Middle frontal gyrus (tissue), 1 donor: Measurements from ENCODE around the gene DYTN.
"Not testable (repeated sequence)": the region's sequence is repeated elsewhere in the genome, so short reads cannot be mapped to it uniquely, and the experiment has no call there.

ENCODE experiments used
- DNase-seq: peaks from one replicate; pipeline ENCODE4 v3.0.0-alpha.2; 2015; ENCODE audit warnings: low spot score; ENCODE audit errors: extremely low spot score

DYTN gene, protein sequence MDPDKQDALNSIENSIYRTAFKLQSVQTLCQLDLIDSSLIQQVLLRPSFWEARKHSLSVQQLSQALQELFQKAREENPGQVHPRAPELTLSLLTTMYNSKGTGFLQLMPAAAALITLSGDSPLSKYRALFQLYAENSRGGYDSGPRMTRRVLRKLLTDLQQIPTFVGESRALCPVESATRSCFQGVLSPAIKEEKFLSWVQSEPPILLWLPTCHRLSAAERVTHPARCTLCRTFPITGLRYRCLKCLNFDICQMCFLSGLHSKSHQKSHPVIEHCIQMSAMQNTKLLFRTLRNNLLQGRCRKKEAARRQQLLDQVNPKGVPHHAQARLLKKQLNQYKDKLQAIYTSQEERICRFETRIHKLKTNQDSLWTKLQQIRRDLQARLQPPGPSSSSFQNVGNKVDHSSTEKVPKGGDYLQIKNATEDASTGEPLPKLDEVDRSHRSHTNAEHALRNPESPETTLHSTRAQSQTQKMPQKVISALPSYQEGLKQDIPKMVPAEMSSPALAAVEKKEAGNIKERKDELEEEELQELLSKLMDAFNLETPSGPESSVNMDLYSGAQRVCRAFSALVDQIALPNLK

DNA sequence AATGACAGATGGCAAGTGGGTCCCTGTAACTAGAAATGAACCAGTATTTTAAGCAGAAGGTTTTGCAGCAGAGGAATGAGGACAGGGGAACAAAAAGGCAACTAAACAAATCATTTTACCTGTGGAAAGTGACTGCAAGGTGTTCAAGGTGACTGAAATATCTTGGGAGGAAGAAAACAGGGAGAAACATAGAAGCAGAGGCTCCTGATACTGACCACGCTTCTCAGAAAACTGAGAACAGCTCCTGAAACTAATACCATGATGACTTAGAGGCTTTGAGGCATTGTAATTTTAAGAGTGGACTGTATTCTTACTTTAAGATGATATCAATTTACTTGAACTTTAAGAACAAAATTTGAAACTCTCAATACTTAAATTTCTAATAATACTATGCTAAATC, at the start of gene DYTN:
TSS of gene DYTN (minus strand) at position 101 of the 400 bp plus-strand sequence. CDS start 117 bp downstream, outside the sequence.
- no peak for DNase-seq

DNA sequence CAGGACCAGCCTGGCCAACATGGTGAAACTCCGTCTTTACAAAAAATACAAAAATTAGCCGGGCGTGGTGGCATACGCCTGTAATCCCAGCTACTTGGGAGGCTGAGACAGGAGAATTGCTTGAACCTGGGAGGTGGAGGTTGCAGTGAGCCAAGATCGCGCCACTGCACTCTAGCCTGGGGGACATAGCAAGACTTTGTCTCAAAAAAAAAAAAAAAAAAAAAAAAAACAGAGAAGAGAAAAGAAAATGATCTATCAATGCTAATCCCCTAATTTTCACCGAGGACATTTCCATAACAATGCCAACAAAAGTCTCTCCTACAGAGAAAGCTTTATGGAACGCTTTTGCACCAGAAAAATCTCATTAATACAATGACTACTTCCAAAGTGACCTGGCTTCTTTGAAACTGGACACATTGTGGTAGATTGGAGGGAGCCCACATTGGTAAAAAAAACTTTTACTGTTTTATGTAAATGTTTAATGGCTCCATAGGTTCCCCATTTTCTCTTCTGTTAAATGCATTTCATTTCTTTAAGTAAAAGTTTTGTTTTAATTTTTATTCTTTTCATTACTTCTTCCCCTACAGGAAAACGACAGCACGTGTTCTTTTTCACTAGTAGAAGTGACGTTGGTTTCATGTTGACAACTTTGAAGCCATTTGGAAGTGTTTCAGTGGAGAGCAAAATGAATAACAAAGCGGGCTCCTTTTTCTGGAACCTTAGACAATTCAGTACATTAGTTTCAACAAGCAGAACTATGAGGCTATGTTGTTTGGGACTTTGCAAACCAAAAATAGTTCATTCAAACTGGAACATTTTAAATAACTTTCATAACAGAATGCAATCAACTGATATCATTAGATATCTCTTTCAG, 48.1 kb upstream of the DYTN start:
- DNase-seq: no peak

DNA sequence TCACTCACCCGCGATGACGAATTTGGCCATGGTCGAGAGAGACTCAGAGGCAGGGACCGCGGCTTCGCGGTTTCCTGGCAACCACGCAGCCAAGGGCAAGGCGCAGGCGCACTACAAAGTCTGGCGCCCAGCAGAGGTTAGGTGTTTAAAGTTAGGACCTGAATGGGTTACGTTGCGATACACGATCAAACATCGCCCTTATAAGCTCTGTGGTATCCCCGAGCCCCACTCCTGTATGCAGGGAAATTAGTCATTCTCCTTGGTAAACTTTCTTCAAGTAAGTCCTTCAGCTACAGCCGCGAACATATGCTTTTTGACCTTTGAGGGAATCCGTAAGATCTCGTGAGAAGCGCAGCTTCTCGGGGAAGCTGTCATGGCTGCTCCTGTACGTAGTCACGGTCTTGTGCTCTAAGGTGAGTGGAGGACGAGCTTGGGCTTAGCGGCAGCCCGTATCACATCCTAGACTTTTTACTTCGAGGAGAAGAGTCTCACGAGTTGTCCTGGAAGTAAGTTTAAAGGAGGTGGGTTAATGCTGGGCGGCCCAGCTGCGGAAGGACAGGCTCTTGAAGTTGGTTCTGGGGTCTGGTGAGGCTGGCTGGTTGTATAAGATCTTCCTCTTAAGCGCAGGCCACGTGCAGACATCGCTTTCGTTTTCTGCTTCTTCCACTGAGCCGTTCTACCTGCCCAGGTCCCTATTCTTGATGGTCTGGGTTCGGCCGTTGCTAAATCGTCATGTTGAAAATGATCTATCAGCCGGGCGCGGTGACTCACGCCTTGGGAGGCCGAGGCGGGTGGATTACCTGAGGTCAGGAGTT, 47.3 kb upstream of the DYTN start, which contains the start of the genes FASTKD2 and MDH1B:
TSS of gene FASTKD2 (plus strand) at position 365 of the 815 bp plus-strand sequence. CDS start 1,088 bp downstream, outside the sequence.
TSS of gene MDH1B (minus strand) at position 87 of the 815 bp plus-strand sequence. CDS start at position 30, 57 bp downstream.
- peak; percentile 81 for DNase-seq

DNA sequence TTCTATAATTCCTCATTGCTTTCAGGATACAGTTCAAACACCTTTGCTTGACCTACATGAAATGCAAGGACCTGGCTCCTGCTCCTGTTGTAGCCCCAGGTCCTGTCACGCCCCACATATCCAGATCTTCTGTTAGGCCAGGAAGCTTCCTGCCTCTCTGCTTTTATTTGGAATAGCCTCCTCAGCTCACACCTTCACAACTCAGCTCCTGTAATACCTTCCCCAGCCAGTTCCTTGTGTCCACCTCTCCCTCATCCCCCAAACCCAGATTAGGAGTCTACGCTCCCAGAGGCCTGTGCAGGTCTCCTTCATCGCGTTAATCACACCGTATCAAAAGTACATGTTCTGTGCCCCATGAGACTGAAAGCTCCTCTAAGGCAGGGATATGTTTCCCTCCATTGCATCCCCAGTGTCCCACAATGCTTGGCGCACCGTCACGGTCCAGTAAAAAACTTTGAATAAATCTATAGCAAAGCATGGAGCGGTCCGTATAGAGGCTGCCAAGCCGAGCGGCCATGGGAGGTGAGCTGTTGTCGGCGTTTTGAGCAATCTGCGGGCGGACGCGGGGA, 46.6 kb upstream of the DYTN start:
- DNase-seq: no peak

DNA sequence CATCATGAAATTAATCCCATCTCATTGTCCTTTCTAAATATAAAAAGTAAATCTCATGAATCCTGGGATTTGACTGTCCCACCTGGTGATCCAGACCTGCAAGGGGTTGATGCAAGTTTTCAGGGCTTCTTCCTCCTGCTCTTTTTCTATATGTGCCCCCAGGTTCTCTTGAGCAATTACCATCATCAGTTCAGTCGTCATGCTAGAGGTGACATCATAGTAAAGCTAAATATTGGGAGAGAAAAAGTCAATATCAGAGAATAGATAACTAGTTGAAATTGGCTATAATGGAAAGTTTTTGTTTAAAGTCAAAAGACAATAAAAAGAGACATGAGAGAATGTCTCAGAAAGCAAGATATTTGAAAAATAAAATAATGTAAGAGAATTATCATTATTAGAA, 38.6 kb upstream of the DYTN start:
- DNase-seq: no peak

DNA sequence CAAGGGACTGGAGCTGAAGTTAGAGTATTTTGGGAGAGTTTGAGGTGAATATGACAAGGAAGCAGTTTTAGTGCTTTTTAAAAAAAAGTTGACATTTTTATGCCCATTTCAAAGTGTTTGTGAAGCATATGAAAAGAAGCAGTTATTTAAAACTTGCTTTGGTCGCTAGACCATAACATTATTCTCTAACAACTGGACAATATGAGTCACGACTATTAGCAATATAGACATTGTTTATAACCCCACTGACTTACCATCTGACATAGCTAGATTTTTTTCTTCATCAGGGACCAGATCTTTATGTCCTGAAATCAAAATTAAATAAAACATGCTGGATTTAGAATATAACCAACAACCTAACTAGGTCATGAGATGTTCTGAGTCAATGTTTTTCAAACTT, 22.6 kb upstream of the DYTN start:
- no peak for DNase-seq

DNA sequence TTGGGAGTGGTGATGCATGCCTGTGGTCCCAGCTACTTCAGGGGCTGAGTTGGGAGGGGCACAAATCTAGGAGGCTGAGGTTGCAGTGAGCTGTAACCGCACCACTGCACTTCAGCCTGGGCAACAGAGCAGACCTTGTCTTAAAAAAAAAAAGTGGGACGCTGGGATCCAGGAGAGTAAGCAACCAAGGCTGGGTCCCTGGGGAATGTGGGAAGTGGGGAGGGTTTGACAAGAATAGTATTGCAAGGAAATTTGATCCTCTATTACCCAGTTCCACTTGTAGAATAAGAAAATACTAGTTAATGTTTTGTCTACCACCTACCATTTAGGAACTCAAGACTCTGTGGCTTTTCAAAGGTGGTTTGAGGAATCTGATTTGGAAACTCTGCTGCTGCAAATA, 21.1 kb upstream of the DYTN start:
- DNase-seq: no peak

DNA sequence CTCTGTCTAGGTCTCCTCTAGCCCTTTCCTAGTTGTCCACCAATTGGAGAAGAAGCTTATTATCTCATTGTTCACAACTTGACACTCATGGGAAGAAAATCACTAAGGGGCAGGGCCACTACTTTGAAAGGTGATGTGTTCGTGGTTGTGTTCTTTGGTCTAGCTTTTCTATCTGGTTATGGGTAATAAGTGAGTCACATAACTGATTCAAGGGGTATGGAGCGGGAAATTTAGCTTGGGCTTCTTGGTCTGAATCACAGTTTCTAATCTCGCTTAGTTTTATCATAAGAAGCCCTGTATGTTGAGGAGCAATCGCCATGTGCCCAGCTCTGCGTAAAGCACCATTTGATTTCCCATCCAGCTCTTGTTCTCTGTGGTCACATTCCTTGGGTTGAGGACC, 18.7 kb upstream of the DYTN start:
- DNase-seq: no peak

DNA sequence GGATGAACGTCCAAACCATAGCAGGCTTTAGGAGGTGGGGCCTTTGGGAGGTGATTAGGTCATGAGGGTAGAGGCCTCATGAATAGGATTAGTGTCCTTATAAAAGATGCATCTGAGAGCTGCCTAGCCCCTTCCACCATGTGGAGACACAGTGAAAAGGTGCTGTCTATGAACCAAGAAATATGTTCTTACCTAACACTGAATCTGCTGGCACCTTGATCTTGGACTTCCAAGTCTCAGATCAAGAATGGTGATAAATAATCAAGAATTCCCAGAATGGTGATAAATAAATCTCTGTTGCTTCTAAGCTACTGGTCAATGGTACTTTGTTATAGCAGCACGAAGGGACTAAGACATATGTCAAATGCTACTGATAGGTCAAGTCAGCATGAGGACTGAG, 15.1 kb upstream of the DYTN start:
- DNase-seq: no peak

DNA sequence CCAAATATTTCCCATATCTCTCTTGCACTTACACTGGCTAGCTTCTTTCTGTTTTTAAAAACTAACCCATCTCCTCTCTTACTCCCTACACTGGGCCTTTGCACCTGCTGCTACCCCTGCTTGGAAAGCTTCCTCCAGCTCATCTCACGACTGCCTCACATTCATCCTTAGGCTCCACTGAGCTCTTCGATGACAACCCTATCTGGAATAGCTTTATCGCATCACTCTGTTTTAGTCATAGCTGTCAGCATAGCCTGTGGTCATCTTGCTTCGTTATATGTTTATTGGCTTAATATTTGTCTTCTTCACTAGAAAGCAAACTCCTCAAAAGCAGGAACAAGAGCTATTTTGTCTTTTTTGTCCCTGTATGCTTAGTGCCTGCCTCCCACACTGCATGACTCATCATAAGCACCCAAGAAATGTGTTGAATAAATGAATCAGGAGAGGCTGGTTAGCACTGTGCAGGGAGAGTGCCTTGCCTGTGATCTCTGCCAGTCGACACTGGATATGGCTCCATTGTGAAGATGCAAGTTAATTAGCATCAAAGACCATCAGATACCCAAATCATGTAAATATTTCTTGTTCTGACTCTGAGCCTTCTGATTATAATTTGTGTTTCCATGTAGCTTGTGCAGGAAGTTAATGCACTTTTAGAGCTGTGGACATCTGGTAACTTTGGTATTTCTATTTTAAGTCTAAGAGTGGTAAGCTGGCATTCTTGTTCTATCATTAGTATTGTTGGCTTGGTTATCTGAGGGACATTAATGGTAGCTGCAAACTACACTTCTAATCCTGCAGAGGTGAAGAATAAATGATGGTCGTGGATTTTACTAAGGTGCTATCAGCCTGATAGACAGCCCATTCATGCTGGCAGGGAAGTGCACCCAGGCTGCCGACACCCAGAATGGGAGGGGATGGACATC, 10.3 kb upstream of the DYTN start:
- peak; percentile 33 for DNase-seq

DNA sequence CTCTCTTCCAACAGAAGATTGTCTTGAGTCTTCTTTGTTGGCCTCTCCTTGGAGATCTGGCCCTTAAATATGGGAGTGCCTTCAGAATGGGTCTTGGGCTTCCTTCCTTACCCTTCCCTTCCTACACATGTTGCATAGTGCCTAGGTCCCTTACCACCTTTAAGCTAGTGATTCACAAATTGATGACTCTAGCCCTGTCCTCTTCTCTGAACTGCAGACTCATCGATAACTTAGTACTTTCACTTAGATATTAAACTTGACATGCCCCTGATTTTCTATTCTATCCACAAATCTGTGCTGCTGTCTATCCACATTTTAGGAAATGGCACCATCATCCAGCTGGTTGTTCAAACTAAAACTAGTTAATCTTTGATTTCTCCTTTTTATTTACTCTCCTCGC, 9.1 kb upstream of the DYTN start:
- DNase-seq: no peak

DNA sequence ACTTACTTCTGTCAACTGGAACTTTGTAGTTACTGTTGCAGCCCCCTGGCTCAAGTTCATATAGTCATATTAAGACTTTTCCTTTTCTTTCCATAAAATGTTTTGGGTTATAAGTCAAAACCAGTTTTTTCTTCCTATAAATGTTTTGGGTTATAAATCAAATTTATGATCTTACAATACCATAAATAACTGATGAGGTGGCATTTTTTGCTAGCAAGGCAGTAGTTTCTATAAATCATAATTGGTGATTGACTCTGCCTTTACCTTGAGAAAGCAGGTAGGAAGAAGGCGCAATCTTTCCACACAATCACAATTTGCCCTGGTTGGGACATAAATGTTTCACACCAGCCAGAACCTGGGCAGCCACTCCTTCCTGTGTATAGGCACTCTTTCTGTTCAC, 5.1 kb upstream of the DYTN start:
- DNase-seq: no peak

DNA sequence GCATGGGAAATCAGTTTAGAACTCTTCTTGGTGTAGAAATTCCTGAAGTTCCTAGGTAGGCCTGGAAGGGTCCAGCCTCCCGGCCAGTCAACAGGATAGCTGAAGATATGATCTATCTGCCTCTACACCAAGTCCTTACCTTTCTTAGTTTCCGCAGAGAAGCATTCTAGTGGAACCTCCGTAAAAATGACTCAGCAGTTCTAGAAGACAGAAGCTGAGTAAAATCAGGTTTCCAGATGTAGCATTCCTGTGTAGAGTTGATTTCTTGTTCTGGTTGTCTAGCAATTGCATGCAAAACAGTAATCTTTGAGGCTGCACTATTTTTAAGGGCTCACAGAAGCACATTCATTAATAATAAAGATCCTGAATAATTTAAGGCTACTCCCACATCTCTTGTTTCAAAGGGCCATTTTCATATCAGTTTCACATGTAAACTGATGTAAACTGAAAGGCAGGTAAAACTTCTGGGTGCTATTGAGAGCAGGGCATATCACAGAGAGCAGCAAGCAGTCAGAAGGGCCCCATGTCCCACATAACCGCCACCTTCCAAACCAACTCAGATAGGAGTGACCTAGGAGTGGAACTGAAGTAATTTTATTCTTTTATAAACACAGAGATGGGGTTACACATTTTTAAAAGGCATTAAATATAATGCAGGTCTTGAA, 3.2 kb upstream of the DYTN start:
- DNase-seq: no peak

DNA sequence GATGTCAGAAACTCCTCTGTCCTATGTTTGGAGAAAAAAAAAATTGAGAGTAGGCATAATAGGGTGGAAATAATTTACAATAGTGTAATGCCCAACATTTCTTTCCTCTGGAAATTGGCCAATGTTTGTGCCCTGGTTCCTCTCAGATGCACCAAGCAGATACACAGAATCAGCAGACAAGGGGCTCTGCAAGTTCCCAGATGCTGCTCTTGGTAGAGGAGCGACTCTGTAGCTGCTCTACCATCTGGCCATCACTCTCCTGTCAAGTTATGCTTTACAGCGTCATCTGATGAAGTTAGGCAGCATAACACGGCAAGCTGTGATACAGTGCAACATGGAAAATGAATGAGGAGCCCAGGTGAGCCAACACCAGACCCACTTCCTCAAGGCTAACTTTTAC, 1.6 kb downstream of the DYTN start:
- DNase-seq: no peak

DNA sequence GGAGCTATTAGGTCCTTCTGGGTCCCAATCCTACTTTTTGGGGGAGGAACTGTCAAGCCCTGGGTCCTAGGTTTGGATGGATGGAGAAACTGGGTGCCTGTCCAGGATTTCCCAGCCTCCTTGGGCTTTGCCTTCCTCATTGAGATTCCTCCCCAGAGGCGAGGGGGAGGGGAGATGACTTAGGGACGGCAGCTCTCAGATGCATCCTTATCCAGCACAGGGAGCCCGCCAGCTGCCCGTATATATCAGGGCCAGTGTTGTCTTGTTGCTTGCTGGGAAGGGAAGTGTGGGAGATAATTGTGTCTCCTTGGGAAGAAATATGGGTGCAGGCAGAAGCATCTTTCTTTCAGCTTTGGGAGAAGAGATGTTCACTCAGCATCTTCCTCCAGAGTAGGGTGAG, 3.0 kb downstream of the DYTN start:
- not testable (repeated sequence) for DNase-seq

DNA sequence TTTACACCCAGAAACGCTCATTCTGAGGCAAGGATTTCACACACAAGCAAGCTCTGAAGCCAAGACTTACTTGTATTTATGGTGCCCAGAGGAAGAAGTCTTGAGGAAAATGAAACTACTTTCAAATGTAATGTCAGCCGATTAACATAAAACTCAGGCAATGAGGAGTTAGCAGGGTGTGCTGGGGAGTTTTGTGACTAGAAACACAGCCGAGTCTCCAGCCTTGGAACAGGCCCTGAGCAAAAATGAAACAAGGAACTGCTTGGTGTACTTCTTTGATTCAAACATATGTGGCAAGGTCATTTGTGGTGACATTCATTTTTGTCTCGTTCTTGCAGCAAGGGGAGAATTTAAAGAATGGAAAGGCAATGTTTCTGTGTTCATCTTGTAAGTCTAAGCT, 4.5 kb downstream of the DYTN start:
- no peak for DNase-seq

DNA sequence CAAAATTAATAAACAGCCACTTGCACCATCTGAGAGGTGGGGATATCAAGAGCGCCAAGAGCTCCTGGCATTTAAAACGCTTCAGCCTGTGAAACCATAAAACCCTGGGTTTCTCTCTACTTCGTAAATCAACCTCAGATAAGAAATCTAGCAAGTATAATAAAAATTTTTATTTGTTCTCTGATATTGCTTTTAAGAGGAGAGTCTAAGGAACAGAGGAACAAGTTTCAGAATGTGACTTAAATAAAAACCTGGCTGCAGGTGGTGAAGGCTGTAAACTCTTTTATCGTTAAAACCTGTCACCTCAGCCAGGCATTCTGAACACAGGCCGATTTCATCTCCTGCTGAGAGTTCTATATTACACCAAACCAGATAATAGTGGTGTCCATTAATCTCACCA, 9.9 kb downstream of the DYTN start:
- no peak for DNase-seq

DNA sequence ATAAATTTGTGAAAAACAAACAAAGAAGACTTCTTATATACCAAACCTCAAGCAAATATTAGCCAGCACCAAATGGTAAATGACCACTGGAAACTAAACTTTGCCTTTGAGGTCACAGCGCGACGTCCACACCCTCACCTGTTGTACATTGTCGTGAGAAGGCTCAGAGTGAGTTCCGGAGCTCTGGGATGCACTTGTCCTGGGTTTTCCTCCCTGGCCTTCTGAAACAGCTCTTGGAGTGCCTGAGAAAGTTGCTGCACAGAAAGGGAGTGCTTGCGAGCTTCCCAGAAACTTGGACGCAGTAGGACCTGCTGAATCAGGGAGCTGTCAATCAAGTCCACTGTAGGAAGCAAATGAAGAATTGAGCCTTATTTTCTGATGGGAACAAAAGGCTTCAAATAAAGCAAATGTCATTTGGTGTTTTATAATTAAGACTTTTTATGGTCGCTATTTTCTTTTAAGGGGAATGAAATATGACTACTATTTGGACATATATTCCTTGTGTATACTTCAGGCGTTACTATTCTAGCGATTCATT, 11.0 kb downstream of the DYTN start:
- no peak for DNase-seq
